Measurements from ENCODE around the gene MAGI2. TPM values are rescaled to one million over a fixed set of nuclear protein-coding genes. Genes with fewer than 3 reads are reported as not detected.

Gene MAGI2
- total and polyA plus RNA-seq, 4 donors = 3.7 to 25.5 (median 11.6) TPM

- DNase-seq = no peak
- WGBS, 2 donors = 80 to 82% methylated on average over 7 of the region's 7 CpGs
- no peaks in the 10 kb centered on the region for H3K4me1 ChIP-seq (ENCODE audit: control insufficient read depth in 1 of 2, insufficient read depth in 2 of 2, low read length in 2 of 2)
- ATAC-seq (ENCODE audit: low FRiP score) = no peak
- H3K27me3 ChIP-seq (ENCODE audit: control insufficient read depth in 1 of 2, insufficient read depth in 2 of 2, low read length in 1 of 2) = no peaks in the 10 kb centered on the region
- H3K27ac ChIP-seq (ENCODE audit: low read depth in 1 of 2, low read length in 2 of 2) = no peak overlapping the region
- H3K4me3 ChIP-seq (ENCODE audit: low read length in 2 of 2) = no peak overlapping the region
- no peaks in the 10 kb centered on the region for H3K9me3 ChIP-seq (ENCODE audit: control insufficient read depth, low read length)
- intact Hi-C loops (cut with DNase I) = no loop called here
- no peaks in the 10 kb centered on the region for H3K36me3 ChIP-seq (ENCODE audit: control insufficient read depth in 1 of 2, insufficient read depth in 2 of 2, low read length in 1 of 2)
Observed at GRCh38 chr7:78038465-78039080, 1414.9 kb downstream of the MAGI2 start.

GRCh38 chr7:78037603-78038002 lies 1415.9 kb downstream of the MAGI2 start:
- DNase-seq (no peak), ATAC-seq (ENCODE audit: low FRiP score) (no peak)
- Histone ChIP-seq H3K9me3 (ENCODE audit: control insufficient read depth, low read length) (no peaks in the 10 kb centered on the region), H3K36me3 (ENCODE audit: control insufficient read depth in 1 of 2, insufficient read depth in 2 of 2, low read length in 1 of 2) (no peaks in the 10 kb centered on the region), H3K4me3 (ENCODE audit: low read length in 2 of 2) (no peak overlapping the region), H3K4me1 (ENCODE audit: control insufficient read depth in 1 of 2, insufficient read depth in 2 of 2, low read length in 2 of 2) (no peaks in the 10 kb centered on the region), H3K27me3 (ENCODE audit: control insufficient read depth in 1 of 2, insufficient read depth in 2 of 2, low read length in 1 of 2) (no peaks in the 10 kb centered on the region), H3K27ac (ENCODE audit: low read depth in 1 of 2, low read length in 2 of 2) (no peak overlapping the region)
- 90 to 95% methylated on average over 4 of the region's 4 CpGs for WGBS, 2 donors
- intact Hi-C loops (cut with DNase I) = no loop called here

- 88 to 95% methylated on average over 1 of the region's 1 CpG for WGBS, 2 donors
- Histone ChIP-seq H3K4me3 (ENCODE audit: low read length in 2 of 2) (no peak overlapping the region), H3K9me3 (ENCODE audit: control insufficient read depth, low read length) (no peaks in the 10 kb centered on the region), H3K4me1 (ENCODE audit: control insufficient read depth in 1 of 2, insufficient read depth in 2 of 2, low read length in 2 of 2) (no peaks in the 10 kb centered on the region), H3K36me3 (ENCODE audit: control insufficient read depth in 1 of 2, insufficient read depth in 2 of 2, low read length in 1 of 2) (no peaks in the 10 kb centered on the region), H3K27ac (ENCODE audit: low read depth in 1 of 2, low read length in 2 of 2) (no peak overlapping the region), H3K27me3 (ENCODE audit: control insufficient read depth in 1 of 2, insufficient read depth in 2 of 2, low read length in 1 of 2) (no peaks in the 10 kb centered on the region)
- no peak for DNase-seq
- intact Hi-C loops (cut with DNase I) = no loop called here
- ATAC-seq (ENCODE audit: low FRiP score) = no peak
Observed at GRCh38 chr7:78033410-78033809, 1420.1 kb downstream of the MAGI2 start.

GRCh38 chr7:78026492-78026891 lies 1427.0 kb downstream of the MAGI2 start:
- Histone ChIP-seq H3K36me3 (ENCODE audit: control insufficient read depth in 1 of 2, insufficient read depth in 2 of 2, low read length in 1 of 2) (no peaks in the 10 kb centered on the region), H3K4me3 (ENCODE audit: low read length in 2 of 2) (no peak overlapping the region), H3K27ac (ENCODE audit: low read depth in 1 of 2, low read length in 2 of 2) (no peak overlapping the region), H3K4me1 (ENCODE audit: control insufficient read depth in 1 of 2, insufficient read depth in 2 of 2, low read length in 2 of 2) (no peaks in the 10 kb centered on the region), H3K9me3 (ENCODE audit: control insufficient read depth, low read length) (no peaks in the 10 kb centered on the region), H3K27me3 (ENCODE audit: control insufficient read depth in 1 of 2, insufficient read depth in 2 of 2, low read length in 1 of 2) (no peaks in the 10 kb centered on the region)
- ATAC-seq (ENCODE audit: low FRiP score) (no peak), DNase-seq (no peak)
- WGBS, 2 donors = 94 to 95% methylated on average over 5 of the region's 5 CpGs
- intact Hi-C loops (cut with DNase I) = loop anchor here (10.0 kb wide), 2 partner anchors 82 to 1148 kb away; no protein-coding TSS in a partner anchor

GRCh38 chr7:78024591-78024990 lies 1428.9 kb downstream of the MAGI2 start:
- Histone ChIP-seq H3K36me3 (ENCODE audit: control insufficient read depth in 1 of 2, insufficient read depth in 2 of 2, low read length in 1 of 2) (no peaks in the 10 kb centered on the region), H3K27me3 (ENCODE audit: control insufficient read depth in 1 of 2, insufficient read depth in 2 of 2, low read length in 1 of 2) (no peaks in the 10 kb centered on the region), H3K9me3 (ENCODE audit: control insufficient read depth, low read length) (no peaks in the 10 kb centered on the region), H3K4me3 (ENCODE audit: low read length in 2 of 2) (no peak overlapping the region), H3K27ac (ENCODE audit: low read depth in 1 of 2, low read length in 2 of 2) (no peak overlapping the region), H3K4me1 (ENCODE audit: control insufficient read depth in 1 of 2, insufficient read depth in 2 of 2, low read length in 2 of 2) (no peaks in the 10 kb centered on the region)
- intact Hi-C loops (cut with DNase I) = loop anchor here (5.0 to 10.0 kb wide), 4 partner anchors 80 to 1153 kb away; no protein-coding TSS in a partner anchor
- DNase-seq (no peak), ATAC-seq (ENCODE audit: low FRiP score) (no peak)
- WGBS, 2 donors = 89 to 91% methylated on average over 2 of the region's 2 CpGs

- intact Hi-C loops (cut with DNase I) = loop anchor here (5.0 to 10.0 kb wide), 4 partner anchors 78 to 1154 kb away; no protein-coding TSS in a partner anchor
- Histone ChIP-seq H3K4me1 (ENCODE audit: control insufficient read depth in 1 of 2, insufficient read depth in 2 of 2, low read length in 2 of 2) (no peaks in the 10 kb centered on the region), H3K9me3 (ENCODE audit: control insufficient read depth, low read length) (no peaks in the 10 kb centered on the region), H3K27ac (ENCODE audit: low read depth in 1 of 2, low read length in 2 of 2) (no peak overlapping the region), H3K4me3 (ENCODE audit: low read length in 2 of 2) (no peak overlapping the region), H3K27me3 (ENCODE audit: control insufficient read depth in 1 of 2, insufficient read depth in 2 of 2, low read length in 1 of 2) (no peaks in the 10 kb centered on the region), H3K36me3 (ENCODE audit: control insufficient read depth in 1 of 2, insufficient read depth in 2 of 2, low read length in 1 of 2) (no peaks in the 10 kb centered on the region)
- no peak for DNase-seq
- WGBS, 2 donors = 85 to 87% methylated on average over 4 of the region's 4 CpGs
- ATAC-seq (ENCODE audit: low FRiP score) = no peak
Observed at GRCh38 chr7:78023191-78023590, 1430.3 kb downstream of the MAGI2 start.

GRCh38 chr7:78022165-78022564 lies 1431.3 kb downstream of the MAGI2 start:
- 96 to 100% methylated on average over 1 of the region's 1 CpG for WGBS, 2 donors
- DNase-seq (no peak), ATAC-seq (ENCODE audit: low FRiP score) (no peak)
- H3K9me3 ChIP-seq (ENCODE audit: control insufficient read depth, low read length) = no peaks in the 10 kb centered on the region
- no peak overlapping the region for H3K4me3 ChIP-seq (ENCODE audit: low read length in 2 of 2)
- no peaks in the 10 kb centered on the region for H3K27me3 ChIP-seq (ENCODE audit: control insufficient read depth in 1 of 2, insufficient read depth in 2 of 2, low read length in 1 of 2)
- H3K27ac ChIP-seq (ENCODE audit: low read depth in 1 of 2, low read length in 2 of 2) = no peak overlapping the region
- intact Hi-C loops (cut with DNase I) = loop anchor here (5.0 to 10.0 kb wide), 4 partner anchors 77 to 1155 kb away; no protein-coding TSS in a partner anchor
- no peaks in the 10 kb centered on the region for H3K4me1 ChIP-seq (ENCODE audit: control insufficient read depth in 1 of 2, insufficient read depth in 2 of 2, low read length in 2 of 2)
- H3K36me3 ChIP-seq (ENCODE audit: control insufficient read depth in 1 of 2, insufficient read depth in 2 of 2, low read length in 1 of 2) = no peaks in the 10 kb centered on the region

- H3K27me3 ChIP-seq (ENCODE audit: control insufficient read depth in 1 of 2, insufficient read depth in 2 of 2, low read length in 1 of 2) = no peaks in the 10 kb centered on the region
- no peaks in the 10 kb centered on the region for H3K4me1 ChIP-seq (ENCODE audit: control insufficient read depth in 1 of 2, insufficient read depth in 2 of 2, low read length in 2 of 2)
- no peak overlapping the region for H3K4me3 ChIP-seq (ENCODE audit: low read length in 2 of 2)
- no peaks in the 10 kb centered on the region for H3K36me3 ChIP-seq (ENCODE audit: control insufficient read depth in 1 of 2, insufficient read depth in 2 of 2, low read length in 1 of 2)
- intact Hi-C loops (cut with DNase I) = loop anchor here (2.0 to 10.0 kb wide), 5 partner anchors 76 to 1156 kb away; no protein-coding TSS in a partner anchor
- H3K27ac ChIP-seq (ENCODE audit: low read depth in 1 of 2, low read length in 2 of 2) = peak overlapping the region in 1 of 2 donors; percentile 43
- DNase-seq = no peak
- ATAC-seq (ENCODE audit: low FRiP score) = no peak
- no peaks in the 10 kb centered on the region for H3K9me3 ChIP-seq (ENCODE audit: control insufficient read depth, low read length)
Observed at GRCh38 chr7:78020874-78021249, 1432.6 kb downstream of the MAGI2 start.

GRCh38 chr7:78020136-78020873 lies 1433.2 kb downstream of the MAGI2 start:
- H3K36me3 ChIP-seq (ENCODE audit: control insufficient read depth in 1 of 2, insufficient read depth in 2 of 2, low read length in 1 of 2) = no peaks in the 10 kb centered on the region
- peak overlapping the region; percentile 80 to 98 for H3K27ac ChIP-seq (ENCODE audit: low read depth in 1 of 2, low read length in 2 of 2)
- H3K27me3 ChIP-seq (ENCODE audit: control insufficient read depth in 1 of 2, insufficient read depth in 2 of 2, low read length in 1 of 2) = no peaks in the 10 kb centered on the region
- WGBS, 2 donors = 1% methylated on average over 18 to 25 of the region's 25 CpGs
- no peaks in the 10 kb centered on the region for H3K9me3 ChIP-seq (ENCODE audit: control insufficient read depth, low read length)
- peak overlapping the region; percentile 35 to 84 for H3K4me3 ChIP-seq (ENCODE audit: low read length in 2 of 2)
- DNase-seq (peak in 1 of 2 donors; percentile 59), ATAC-seq (ENCODE audit: low FRiP score) (peak; percentile 91)
- intact Hi-C loops (cut with DNase I) = loop anchor here (2.0 to 10.0 kb wide), 5 partner anchors 76 to 1157 kb away; no protein-coding TSS in a partner anchor
- no peaks in the 10 kb centered on the region for H3K4me1 ChIP-seq (ENCODE audit: control insufficient read depth in 1 of 2, insufficient read depth in 2 of 2, low read length in 2 of 2)
